ENCODE data around the gene TMEM45B.
"Not testable (repeated sequence)": the region's sequence is repeated elsewhere in the genome, so short reads cannot be mapped to it uniquely, and the experiment has no call there.

TMEM45B gene

GRCh38 chr11:129813231-129813791, 2.3 kb upstream of the TMEM45B start:
- DNase-seq, result no peak

- no peak for DNase-seq
Measured at GRCh38 chr11:129814244-129815014, 1.2 kb upstream of the TMEM45B start.

- DNase-seq, result no peak
Measured at GRCh38 chr11:129817534-129818051, 1.9 kb downstream of the TMEM45B start.

GRCh38 chr11:129818236-129818635, 2.6 kb downstream of the TMEM45B start:
- not testable (repeated sequence) for DNase-seq

GRCh38 chr11:129819237-129819636, 3.6 kb downstream of the TMEM45B start:
- no peak for DNase-seq

GRCh38 chr11:129820228-129820627, 4.6 kb downstream of the TMEM45B start:
- DNase-seq, result not testable (repeated sequence)

GRCh38 chr11:129823281-129823680, 7.6 kb downstream of the TMEM45B start:
- not testable (repeated sequence) for DNase-seq

GRCh38 chr11:129823799-129824198, 8.2 kb downstream of the TMEM45B start:
- not testable (repeated sequence) for DNase-seq

- no peak for DNase-seq
Measured at GRCh38 chr11:129825380-129825779, 9.7 kb downstream of the TMEM45B start.

GRCh38 chr11:129828301-129828836, 12.7 kb downstream of the TMEM45B start:
- DNase-seq, result no peak

- not testable (repeated sequence) for DNase-seq
Measured at GRCh38 chr11:129829497-129829896, 13.8 kb downstream of the TMEM45B start.

- DNase-seq, result not testable (repeated sequence)
Measured at GRCh38 chr11:129831227-129831626, 15.6 kb downstream of the TMEM45B start.

GRCh38 chr11:129833260-129833659, 17.6 kb downstream of the TMEM45B start:
- not testable (repeated sequence) for DNase-seq

GRCh38 chr11:129836423-129836891, 20.8 kb downstream of the TMEM45B start:
- not testable (repeated sequence) for DNase-seq

- no peak for DNase-seq
Measured at GRCh38 chr11:129836979-129837378, 21.3 kb downstream of the TMEM45B start.

GRCh38 chr11:129840236-129840635, 24.6 kb downstream of the TMEM45B start:
- no peak for DNase-seq

- DNase-seq, result no peak
Measured at GRCh38 chr11:129842138-129842537, 26.5 kb downstream of the TMEM45B start.

- no peak for DNase-seq
Measured at GRCh38 chr11:129846508-129847335, 31.1 kb downstream of the TMEM45B start.

- DNase-seq, result not testable (repeated sequence)
Measured at GRCh38 chr11:129847361-129847760, 31.7 kb downstream of the TMEM45B start.

GRCh38 chr11:129849447-129850130, 33.9 kb downstream of the TMEM45B start:
- no peak for DNase-seq

- DNase-seq, result no peak
Measured at GRCh38 chr11:129852125-129852740, 36.6 kb downstream of the TMEM45B start.

Data from GDM1 (cell line).